K562 (cell line): ENCODE data around the gene DAPK1. TPM values are rescaled to one million over a fixed set of nuclear protein-coding genes. Genes with fewer than 3 reads are reported as not detected.

Source experiments
- ATAC-seq: fragments of 200-7000 bp; cut with Tn5 transposase; 3 replicates; pipeline ENCODE4 v1.9.1; 2020; ENCODE audit warnings: moderate library complexity
- BruUV-seq: library from RNA; stranded (reverse); fragments of 400-500 nt; replicated peaks from 2 replicates; lab custom pipeline; 2021; lab: Mats Ljungman, UMichigan
- CTCF ChIA-PET: fragments of 300-600 bp; formaldehyde crosslinking; extraction: SDS; loops from one replicate; lab custom pipeline; 2021; ENCODE audit warnings: low intra/inter-chr PET ratio; lab: Yijun Ruan, JAX
- POLR2A ChIA-PET: fragments of 300-600, 350-650 bp; sonication (Branson Sonifier 250); formaldehyde crosslinking; extraction: SDS; loops from one replicate; lab custom pipeline; 2021; ENCODE audit warnings: antibody characterized with exemption, inconsistent platforms; lab: Yijun Ruan, JAX
- DNase-seq, 4 experiments: peaks; one replicate each; pipeline versions ENCODE4 v3.0.0 to v3.0.0-alpha.2; 2011 to 2018; ENCODE audit warnings: low spot score in 3 of 4, mixed read lengths in 3 of 4; ENCODE audit errors: extremely low read depth in 1 of 4
- FAIRE-seq: peaks from 2 replicates; lab custom pipeline; 2011; peaks lifted over from hg19 to GRCh38; lab: Jason Lieb, UNC
- H2AFZ ChIP-seq: 2 replicates; pipeline ENCODE4 v1.6.0; 2011; ENCODE audit warnings: low read depth, low read length, control low read depth, inconsistent platforms
- H3K27ac ChIP-seq: fragments of 200-600 bp; 3 replicates; pipeline ENCODE4 v1.8.0; 2011; ENCODE audit warnings: low read depth, mild to moderate bottlenecking, control low read depth, inconsistent platforms, low read length, moderate library complexity, mixed read lengths; ENCODE audit errors: extremely low read depth
- H3K27me3 ChIP-seq, 2 experiments: fragments of 300-600 bp in 1 of 2; 2 replicates in 1 of 2; 3 replicates in 1 of 2; pipeline versions ENCODE4 v1.6.0 to v1.8.0; 2011; ENCODE audit warnings: inconsistent platforms in 2 of 2, low read length in 2 of 2, mild to moderate bottlenecking in 1 of 2, mixed read lengths in 1 of 2, moderate library complexity in 1 of 2; ENCODE audit not compliant: control insufficient read depth in 2 of 2, insufficient read depth in 2 of 2
- H3K36me3 ChIP-seq: fragments of 300-600 bp; 3 replicates; pipeline ENCODE4 v1.8.0; 2011; ENCODE audit warnings: mild to moderate bottlenecking, low read length, inconsistent platforms; ENCODE audit not compliant: control insufficient read depth, insufficient read depth
- H3K4me1 ChIP-seq, 2 experiments: fragments of 200-600 bp in 1 of 2; replicated peaks in 1 of 2; 2 replicates in 1 of 2; 3 replicates in 1 of 2; pipeline versions ENCODE4 v1.5.1 to v1.8.0; 2011; ENCODE audit warnings: inconsistent platforms in 2 of 2, low read length in 2 of 2, mild to moderate bottlenecking in 1 of 2, mixed read lengths in 1 of 2, moderate library complexity in 1 of 2; ENCODE audit not compliant: control insufficient read depth in 2 of 2, insufficient read depth in 2 of 2
- H3K4me2 ChIP-seq: 2 replicates; pipeline ENCODE4 v1.6.1; 2011; ENCODE audit warnings: low read length, control low read depth, inconsistent platforms, mixed read lengths; ENCODE audit not compliant: insufficient read depth
- H3K4me3 ChIP-seq: fragments of 200-600 bp; sonication (generic), shearing (Covaris generic); 2 replicates; pipeline ENCODE4 v1.5.1; 2016; ENCODE audit warnings: control low read depth, inconsistent platforms
- H3K79me2 ChIP-seq: fragments of 200-600 bp; 3 replicates; pipeline ENCODE4 v1.8.0; 2011; ENCODE audit warnings: low read length, inconsistent platforms; ENCODE audit not compliant: control insufficient read depth, insufficient read depth
- H3K9ac ChIP-seq, 2 experiments: 2 replicates each; pipeline versions ENCODE4 v1.6.0 to v1.6.1; 2011; ENCODE audit warnings: low read depth in 2 of 2, low read length in 2 of 2, control low read depth in 1 of 2, inconsistent platforms in 1 of 2, mild to moderate bottlenecking in 1 of 2, mixed read lengths in 1 of 2; ENCODE audit not compliant: insufficient read depth in 1 of 2
- H3K9me1 ChIP-seq: one replicate; pipeline ENCODE4 v1.6.0; 2011; ENCODE audit warnings: inconsistent platforms, mild to moderate bottlenecking, low read length, moderate library complexity; ENCODE audit not compliant: control insufficient read depth, insufficient read depth
- H3K9me3 ChIP-seq: replicated peaks from 2 replicates; pipeline ENCODE4 v1.5.1; 2011; ENCODE audit warnings: low read depth, low read length, inconsistent platforms; ENCODE audit not compliant: control insufficient read depth, insufficient read depth
- H4K20me1 ChIP-seq: replicated peaks from 2 replicates; pipeline ENCODE4 v1.6.1; 2011; ENCODE audit warnings: low read length, inconsistent platforms, mixed read lengths; ENCODE audit not compliant: control insufficient read depth, insufficient read depth
- BRF2 ChIP-seq: IDR thresholded peaks from 3 replicates; pipeline ENCODE4 v1.6.1; 2011; ENCODE audit warnings: borderline replicate concordance, mild to moderate bottlenecking; ENCODE audit not compliant: insufficient read length, insufficient read depth
- CREB1 ChIP-seq, 2 experiments: sonication (generic) in 1 of 2; formaldehyde crosslinking in 1 of 2; IDR thresholded peaks; 2 replicates each; pipeline versions ENCODE4 v1.6.1 to v1.8.0; 2012 to 2022; ENCODE audit warnings: inconsistent platforms in 1 of 2, mild to moderate bottlenecking in 1 of 2, missing genetic modification reagents in 1 of 2, moderate library complexity in 1 of 2
- CREB5 ChIP-seq: fragments of 250-450 bp; sonication (Bioruptor Pico); IDR thresholded peaks from 2 replicates; pipeline ENCODE4 v1.5.0; 2020; ENCODE audit warnings: mild to moderate bottlenecking
- EGR1 ChIP-seq: fragments of 450-650 bp; conservative IDR thresholded peaks from 2 replicates; pipeline ENCODE4 v1.6.1; 2017; ENCODE audit warnings: mild to moderate bottlenecking
- ERF ChIP-seq: fragments of 450-650 bp; formaldehyde crosslinking; IDR thresholded peaks from 2 replicates; pipeline ENCODE4 v1.4.0; 2020; ENCODE audit warnings: mild to moderate bottlenecking, mixed read lengths
- MLX ChIP-seq, 2 experiments: fragments of 450-650 bp in 1 of 2; sonication (generic) in 1 of 2; formaldehyde crosslinking; conservative IDR thresholded peaks; 2 replicates each; pipeline versions ENCODE4 v1.4.0 to v1.8.1; 2020 to 2022; ENCODE audit warnings: mild to moderate bottlenecking in 1 of 2, missing genetic modification reagents in 1 of 2
- RBM39 ChIP-seq: fragments of 200-400 bp; formaldehyde crosslinking; optimal IDR thresholded peaks from 2 replicates; pipeline ENCODE3; 2018; ENCODE audit warnings: low read depth, low read length
- ZNF12 ChIP-seq: sonication (generic); formaldehyde crosslinking; IDR thresholded peaks from 2 replicates; pipeline ENCODE4 v1.4.0; 2020; ENCODE audit warnings: mild to moderate bottlenecking, missing genetic modification reagents
- WGBS: fragments of 100-300 bp; shearing (Covaris generic); methylation state at CpG from one replicate; pipeline ENCODE4 v1.1.6; 2016; ENCODE audit warnings: low coverage, mixed read lengths; ENCODE audit not compliant: insufficient coverage; ENCODE audit errors: missing lambda C conversion rate; 5-methylcytosine and 5-hydroxymethylcytosine counted together
- in situ Hi-C: fragments of 300-500 bp; cut with MboI; formaldehyde crosslinking; loops from 4 replicates; pipeline ENCODE4 v1.15.0; 2018; ENCODE audit warnings: inconsistent platforms, mixed read lengths
- intact Hi-C: fragments of 100-400 bp; cut with micrococcal nuclease; formaldehyde crosslinking; loops from 2 replicates; pipeline ENCODE4 v1.14.2; 2022
- polyA plus RNA-seq, 8 experiments: library from polyadenylated mRNA; depleted of rRNA in 4 of 8; stranded (reverse) in 5 of 8; unstranded in 3 of 8; fragments of >200 nt; fragmentation: Nextera tagmentation in 2 of 8; fragmentation: Illumina TruSeq in 1 of 8; extraction: Ambion mirVana in 2 of 8; extraction: Trizol in 1 of 8; gene quantifications; 2 replicates each; pipeline versions ENCODE4 v1.2.1 to v1.2.3, GENCODE V29; 2011 to 2014; ENCODE audit warnings: inconsistent platforms in 1 of 8, missing spikeins in 1 of 8
- total RNA-seq, 7 experiments: library from RNA; depleted of rRNA in 6 of 7; stranded (reverse); fragments of >200 nt in 6 of 7; fragmentation: Illumina TruSeq in 2 of 7; extraction: Trizol in 2 of 7; gene quantifications; 2 replicates each; pipeline versions ENCODE4 v1.2.1 to v1.2.3, GENCODE V29; 2011 to 2021; ENCODE audit warnings: low replicate concordance in 1 of 7

Gene DAPK1
- total and polyA plus RNA-seq, 9 of the 15 experiments (the other 6 are each of a cell fraction or from before 2014, with no cell fraction given) = 1.7 to 26.4 (median 15.8) TPM

GRCh38 chr9:87464110-87464991 is 33.3 kb upstream of the DAPK1 start:
- no peak for DNase-seq
- CTCF ChIA-PET = no interaction called here
- H3K4me1 ChIP-seq = peaks cover 0 to 8% of the 10 kb centered on the region in 2 experiments; a peak in 3 of 5 replicates
- no peak for FAIRE-seq
- WGBS = 52% methylated on average over 6 of the region's 7 CpGs
- H3K9me3 ChIP-seq = no peaks in the 10 kb centered on the region
- ATAC-seq = no peak
- H3K9ac ChIP-seq = no peak overlapping the region
- H2AFZ ChIP-seq = peak overlapping the region; percentile 31
- H3K27ac ChIP-seq = no peak overlapping the region
- H3K4me2 ChIP-seq = no peak overlapping the region
- no peaks in the 10 kb centered on the region for H3K36me3 ChIP-seq
- in situ Hi-C loops (no loop called here), intact Hi-C loops (no loop called here)
- TF ChIP-seq ERF (CRISPR knock-in tag) = no peak
- no peak for TF ChIP-seq EGR1
- TF ChIP-seq BRF2 = no peak
- no peak for TF ChIP-seq MLX (CRISPR knock-in tag; conservative IDR thresholded peaks at IDR 0.05)
- no peak for TF ChIP-seq RBM39
- TF ChIP-seq CREB5 (CRISPR knock-in tag) = no peak
- TF ChIP-seq CREB1 (IDR thresholded peaks at IDR 0.05) = no peak
- TF ChIP-seq CREB1 (CRISPR knock-in tag; IDR thresholded peaks at IDR 0.05) = no peak
- TF ChIP-seq ZNF12 (CRISPR knock-in tag) = no peak
- H3K27me3 ChIP-seq = no peaks in the 10 kb centered on the region
- no peaks in the 10 kb centered on the region for H3K9me1 ChIP-seq
- H3K4me3 ChIP-seq = no peak overlapping the region
- H3K79me2 ChIP-seq = no peaks in the 10 kb centered on the region
- POLR2A ChIA-PET = interaction anchor here (0.6 to 0.7 kb wide), 3 partner anchors 14 to 62 kb away, joined by 3 to 6 read pairs (median 4); no protein-coding TSS in a partner anchor
- no TSS peak for BruUV-seq
- no peaks in the 10 kb centered on the region for H4K20me1 ChIP-seq
